NOMO-1 treated with DMSO at 0.1 percent for 48 hours (cell line): ENCODE measurements around the gene MPRIP.
"Not testable (repeated sequence)": the region's sequence is repeated elsewhere in the genome, so short reads cannot be mapped to it uniquely, and the experiment has no call there.

Source experiments
- DNase-seq: peaks from one replicate; lab custom pipeline; 2025; ENCODE audit not compliant: unreplicated experiment; lab: John Stamatoyannopoulos, UW

Gene MPRIP, protein sequence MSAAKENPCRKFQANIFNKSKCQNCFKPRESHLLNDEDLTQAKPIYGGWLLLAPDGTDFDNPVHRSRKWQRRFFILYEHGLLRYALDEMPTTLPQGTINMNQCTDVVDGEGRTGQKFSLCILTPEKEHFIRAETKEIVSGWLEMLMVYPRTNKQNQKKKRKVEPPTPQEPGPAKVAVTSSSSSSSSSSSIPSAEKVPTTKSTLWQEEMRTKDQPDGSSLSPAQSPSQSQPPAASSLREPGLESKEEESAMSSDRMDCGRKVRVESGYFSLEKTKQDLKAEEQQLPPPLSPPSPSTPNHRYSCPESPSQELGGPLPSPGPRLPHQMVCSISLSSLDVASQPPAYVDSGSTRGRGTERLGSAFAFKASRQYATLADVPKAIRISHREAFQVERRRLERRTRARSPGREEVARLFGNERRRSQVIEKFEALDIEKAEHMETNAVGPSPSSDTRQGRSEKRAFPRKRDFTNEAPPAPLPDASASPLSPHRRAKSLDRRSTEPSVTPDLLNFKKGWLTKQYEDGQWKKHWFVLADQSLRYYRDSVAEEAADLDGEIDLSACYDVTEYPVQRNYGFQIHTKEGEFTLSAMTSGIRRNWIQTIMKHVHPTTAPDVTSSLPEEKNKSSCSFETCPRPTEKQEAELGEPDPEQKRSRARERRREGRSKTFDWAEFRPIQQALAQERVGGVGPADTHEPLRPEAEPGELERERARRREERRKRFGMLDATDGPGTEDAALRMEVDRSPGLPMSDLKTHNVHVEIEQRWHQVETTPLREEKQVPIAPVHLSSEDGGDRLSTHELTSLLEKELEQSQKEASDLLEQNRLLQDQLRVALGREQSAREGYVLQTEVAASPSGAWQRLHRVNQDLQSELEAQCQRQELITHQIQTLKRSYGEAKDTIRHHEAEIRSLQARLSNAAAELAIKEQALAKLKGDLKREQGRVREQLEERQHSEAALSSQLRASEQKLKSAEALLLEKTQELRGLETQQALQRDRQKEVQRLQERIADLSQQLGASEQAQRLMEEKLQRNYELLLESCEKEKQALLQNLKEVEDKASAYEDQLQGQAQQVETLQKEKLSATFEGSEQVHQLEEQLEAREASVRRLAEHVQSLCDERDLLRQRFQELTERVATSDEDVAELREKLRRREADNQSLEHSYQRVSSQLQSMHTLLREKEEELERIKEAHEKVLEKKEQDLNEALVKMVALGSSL (N-terminal part only)

DNA sequence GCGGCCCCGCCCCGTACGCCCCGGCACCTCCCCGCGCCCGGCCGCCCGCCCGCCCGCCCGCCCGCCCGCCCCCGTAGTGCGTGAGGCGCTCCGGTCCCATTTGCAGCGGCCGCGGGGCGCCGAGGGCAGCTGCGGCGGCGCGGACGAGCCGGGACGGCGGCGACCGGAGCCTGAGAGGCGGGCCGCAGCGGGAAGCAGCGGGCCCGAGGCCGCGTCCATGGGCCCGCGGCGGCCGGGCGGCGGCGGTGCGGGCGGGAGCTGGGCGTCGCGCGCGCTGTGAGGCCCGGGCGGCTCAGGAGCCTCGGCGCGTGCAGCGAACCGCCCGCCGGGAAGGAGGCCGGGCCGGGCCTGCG is at the start of gene MPRIP:
Gene MPRIP (plus strand): TSS at position 74 of the 353 bp plus-strand sequence. CDS start 392 bp downstream, outside the sequence.
- DNase-seq = no peak

DNA sequence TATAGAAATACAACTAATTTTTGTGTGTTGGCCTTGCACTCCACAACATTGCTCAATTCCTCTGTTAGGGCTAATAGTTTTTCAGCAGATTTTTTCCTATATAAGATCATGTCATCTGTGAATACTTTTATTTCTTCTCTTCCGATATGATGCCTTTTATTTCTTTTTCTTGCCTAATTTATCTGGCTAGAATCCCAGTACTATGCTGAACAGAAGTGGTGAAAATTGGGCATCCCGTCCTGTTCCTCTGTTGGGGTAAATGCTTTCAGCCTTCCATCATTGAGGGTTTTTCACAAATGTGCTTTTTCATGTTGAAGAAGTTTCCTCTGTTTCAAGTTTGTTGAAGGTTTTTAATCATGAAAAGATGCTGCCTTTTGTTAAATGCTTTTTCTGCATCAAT is 47.6 kb upstream of the MPRIP start:
- DNase-seq = no peak

- no peak for DNase-seq
Observed at GRCh38 chr17:16995930-16996329, 46.3 kb upstream of the MPRIP start.

DNA sequence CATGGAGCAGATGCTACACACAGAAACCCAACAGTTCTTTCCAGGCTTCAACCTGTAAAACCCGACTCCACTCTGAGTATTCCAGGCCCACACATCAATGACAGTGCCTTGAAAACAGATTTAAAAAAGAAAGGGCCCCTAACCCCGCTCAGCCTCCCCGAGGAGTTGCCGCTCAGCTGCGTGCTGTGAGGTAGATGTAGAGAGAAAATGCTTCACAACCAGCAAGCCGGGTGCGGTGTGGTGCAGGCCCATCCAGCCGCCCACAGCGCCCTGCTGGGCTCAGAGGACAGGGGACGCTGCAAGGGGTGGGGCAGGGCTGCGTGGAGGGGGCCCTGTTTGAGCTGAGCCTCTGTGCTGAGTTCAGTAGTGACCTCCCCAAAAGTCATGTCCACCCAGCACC is 45.5 kb upstream of the MPRIP start:
- DNase-seq = not testable (repeated sequence)

DNA sequence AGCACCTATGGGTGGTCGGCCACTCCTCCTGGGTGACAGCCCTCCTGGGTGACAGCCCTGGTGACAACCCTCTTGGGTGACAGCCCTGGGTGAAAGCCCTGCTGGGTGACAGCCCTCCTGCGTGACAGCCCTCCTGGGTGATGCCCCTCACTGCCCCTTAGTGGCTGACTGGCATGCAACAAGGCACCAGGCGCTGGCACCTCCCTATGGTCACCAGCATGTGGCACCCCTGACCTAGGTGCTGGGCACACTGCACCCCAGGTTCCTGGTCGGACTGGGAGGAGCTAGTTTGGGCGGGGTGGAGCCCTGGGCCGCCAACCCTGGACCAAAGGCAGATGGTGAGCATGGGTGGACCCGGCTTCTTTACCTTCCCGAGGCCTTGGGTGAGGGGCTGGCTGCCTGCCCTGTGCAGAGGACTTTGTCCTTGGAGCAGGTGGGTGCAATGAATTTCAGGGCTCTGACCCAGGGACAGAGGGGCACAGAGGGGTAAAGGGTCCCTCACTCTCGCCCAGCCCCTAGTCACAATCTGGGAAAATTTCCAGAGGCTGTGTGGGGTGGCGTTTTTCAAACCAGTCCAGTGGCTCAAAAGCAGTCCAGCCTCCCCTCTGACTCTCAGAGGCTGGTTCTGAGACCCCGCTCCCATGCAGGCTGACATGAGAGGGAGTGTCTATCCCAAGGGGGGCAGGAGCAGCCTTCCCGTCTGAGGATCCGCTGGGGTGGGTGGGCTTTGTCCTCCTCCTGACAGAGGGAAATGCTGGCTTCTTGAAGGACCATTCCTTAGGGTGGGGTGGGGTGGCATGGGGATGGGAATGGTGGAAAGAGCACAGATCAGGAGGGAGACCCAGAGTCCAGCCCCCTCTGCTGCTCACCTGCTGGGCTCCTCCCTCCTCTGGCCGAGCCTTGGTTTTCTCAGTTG is 44.5 kb upstream of the MPRIP start:
- DNase-seq = no peak

- no peak for DNase-seq
Observed at GRCh38 chr17:16999931-17000625, 42.2 kb upstream of the MPRIP start.

DNA sequence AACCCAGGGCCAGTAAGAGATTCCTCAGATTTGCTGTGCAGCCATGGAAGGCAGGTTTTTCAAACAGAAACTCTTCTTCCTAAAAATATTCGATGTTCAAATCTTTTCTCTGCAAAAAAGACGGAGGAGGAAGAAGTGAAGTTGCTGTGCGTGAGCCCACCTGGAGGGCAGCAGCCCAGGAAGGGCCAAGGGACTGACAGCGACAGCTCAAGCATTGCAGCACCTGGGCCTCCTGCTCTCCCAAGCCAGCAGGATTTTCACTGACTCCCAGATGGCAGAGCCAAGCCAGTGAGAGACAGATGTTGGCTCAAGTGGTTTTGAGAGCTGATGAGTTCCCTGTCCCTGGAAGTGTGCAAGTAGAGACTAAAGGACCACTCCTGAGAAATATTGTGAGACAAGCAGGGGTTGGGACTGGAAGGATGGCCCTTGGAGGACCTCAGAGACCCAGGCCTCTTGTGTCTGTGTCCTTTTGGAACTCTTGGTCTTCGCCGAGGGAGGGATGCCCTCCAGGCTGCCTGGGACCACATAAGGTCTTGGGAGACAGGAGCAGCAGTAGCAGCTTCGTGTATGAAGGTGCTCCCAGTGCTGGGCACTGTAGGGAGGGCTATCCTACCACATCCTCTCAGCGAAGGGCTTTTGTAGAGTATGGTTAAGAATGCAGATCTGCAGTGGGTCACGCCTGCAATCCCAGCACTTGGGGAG is 41.0 kb upstream of the MPRIP start:
- no peak for DNase-seq

DNA sequence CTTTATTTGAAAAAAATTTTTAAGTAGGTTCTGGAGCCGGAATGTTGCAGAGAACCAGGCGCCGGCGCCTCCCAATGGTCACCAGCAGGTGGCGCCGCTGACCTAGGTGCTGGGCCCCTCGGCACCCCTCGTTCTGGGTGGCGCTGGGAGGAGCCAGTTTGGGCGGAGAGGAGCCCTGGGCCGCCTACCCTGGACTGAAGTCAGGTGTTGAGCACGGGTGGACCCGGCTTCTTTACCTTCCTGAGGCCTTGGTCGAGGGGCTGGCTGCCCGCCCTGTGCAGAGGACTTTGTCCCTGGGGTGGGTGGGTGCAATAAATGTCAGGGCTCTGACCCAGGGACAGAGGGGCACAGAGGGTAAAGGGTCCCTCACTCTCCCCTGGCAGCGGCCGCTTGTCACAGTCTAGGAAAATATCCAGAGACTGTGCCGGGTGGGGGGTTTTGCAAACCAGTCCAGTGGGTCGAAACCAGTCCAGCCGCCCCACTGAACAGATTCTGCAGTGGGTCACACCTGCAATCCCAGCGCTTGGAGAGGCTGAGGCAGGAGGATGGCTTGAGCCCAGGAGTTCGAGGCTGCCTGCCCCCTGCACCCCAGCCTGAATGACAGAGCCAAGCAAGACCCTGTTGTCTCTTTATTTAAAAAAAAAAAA is 40.3 kb upstream of the MPRIP start:
- DNase-seq = peak; percentile 59

- DNase-seq = not testable (repeated sequence)
Observed at GRCh38 chr17:17002731-17003715, 39.2 kb upstream of the MPRIP start.

DNA sequence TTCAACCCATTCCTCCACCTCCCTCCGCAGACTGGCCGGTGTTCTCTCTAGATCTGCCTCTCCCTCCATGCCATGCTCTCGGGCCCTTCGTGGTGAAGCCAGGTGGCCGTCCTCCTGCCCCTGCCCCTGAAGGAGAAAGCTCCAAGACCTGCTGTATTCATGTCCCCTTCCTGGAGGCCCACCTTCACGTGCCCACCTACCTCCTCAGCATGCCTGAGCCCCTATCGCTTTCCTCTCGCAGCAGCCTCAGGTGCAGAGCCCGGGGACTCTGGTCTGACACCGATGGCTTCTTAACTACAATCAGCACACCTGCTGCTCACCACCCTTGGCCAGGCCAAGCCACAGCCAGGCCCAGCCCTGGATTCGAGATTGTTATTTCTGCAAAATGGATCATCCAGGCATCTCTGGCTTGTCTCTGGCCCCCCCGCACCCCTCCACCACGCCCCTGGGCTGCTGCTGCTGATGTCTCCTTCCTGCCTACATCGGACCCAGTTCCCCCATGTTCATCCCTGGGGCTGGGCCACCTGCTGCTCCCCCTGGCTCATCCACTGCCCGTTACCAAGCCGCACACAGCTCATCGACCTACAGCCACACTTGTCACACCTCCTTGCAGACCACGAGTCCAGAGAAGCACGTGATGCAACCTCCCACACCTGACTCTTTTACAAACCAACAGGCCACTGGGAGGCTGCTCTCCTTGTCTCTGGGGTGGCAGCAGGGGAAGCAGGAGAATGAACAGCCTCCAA is 37.8 kb upstream of the MPRIP start:
- no peak for DNase-seq

GRCh38 chr17:17004997-17005614 is 37.2 kb upstream of the MPRIP start:
- not testable (repeated sequence) for DNase-seq

GRCh38 chr17:17007891-17008290 is 34.4 kb upstream of the MPRIP start:
- DNase-seq = not testable (repeated sequence)

GRCh38 chr17:17008621-17009397 is 33.4 kb upstream of the MPRIP start:
- not testable (repeated sequence) for DNase-seq

GRCh38 chr17:17009972-17010371 is 32.3 kb upstream of the MPRIP start:
- not testable (repeated sequence) for DNase-seq

- not testable (repeated sequence) for DNase-seq
Observed at GRCh38 chr17:17010545-17011034, 31.7 kb upstream of the MPRIP start.
